Activated CD8-positive, alpha-beta memory T cell treated with anti-CD3 and anti-CD28 coated beads, Interleukin-2, amount 50 U/mL, for 24 hours (primary cell): Measurements from ENCODE around the gene PDE2A.

ENCODE experiments used
- DNase-seq: peaks from one replicate; pipeline ENCODE4 v3.0.0-alpha.2; 2020; ENCODE audit errors: extremely low read depth

Gene PDE2A

GRCh38 chr11:72589802-72590761, 84.1 kb downstream of the PDE2A start:
- DNase-seq, result no peak

GRCh38 chr11:72588421-72589410, 85.5 kb downstream of the PDE2A start:
- no peak for DNase-seq

DNA sequence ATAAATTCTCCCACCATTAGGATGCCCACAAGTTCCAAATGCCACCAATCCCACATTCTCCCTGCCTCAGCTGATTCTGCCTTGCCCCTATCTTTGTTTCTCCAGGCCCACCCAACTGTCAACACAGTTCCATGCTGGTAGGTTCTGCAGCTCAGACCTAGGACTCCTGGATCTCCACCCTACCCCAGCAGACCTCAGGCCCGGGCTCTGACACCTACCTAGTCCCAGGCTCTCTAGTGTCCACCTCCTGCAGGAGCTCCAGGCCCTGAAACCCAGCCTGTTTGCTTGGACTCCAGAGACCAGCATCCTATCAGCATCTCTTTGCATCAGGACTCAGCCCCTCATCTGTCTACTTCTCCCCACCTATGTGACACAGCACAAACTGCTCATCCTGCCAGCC, 86.5 kb downstream of the PDE2A start:
- DNase-seq, result no peak

GRCh38 chr11:72586321-72587090, 87.7 kb downstream of the PDE2A start:
- DNase-seq, result no peak

DNA sequence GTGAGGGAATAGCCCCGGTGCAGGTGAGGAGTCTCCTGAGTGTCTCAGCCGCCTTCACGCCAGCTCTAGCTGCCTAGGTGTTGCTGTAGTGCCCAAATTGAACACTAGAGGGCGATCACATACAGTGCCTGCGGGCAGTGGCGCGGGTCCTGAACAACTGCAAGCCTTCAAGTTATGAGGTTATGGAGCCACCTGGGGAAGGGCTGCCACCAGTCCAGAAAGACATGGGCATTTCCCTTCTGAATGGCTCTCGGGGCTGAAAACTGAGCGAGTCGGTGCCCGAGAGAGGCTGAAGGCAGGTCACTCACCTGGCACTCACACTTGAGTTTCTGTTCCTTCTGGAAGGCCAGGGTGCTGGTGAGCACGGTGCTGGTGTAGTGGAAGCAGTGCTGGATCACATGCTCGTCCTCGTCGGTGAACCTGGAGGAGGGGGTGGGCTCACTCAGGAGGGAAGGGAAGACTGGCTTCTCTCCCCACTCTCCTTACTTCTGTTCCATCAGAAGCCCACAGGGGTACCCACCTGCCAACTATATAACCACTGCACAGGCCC, 88.4 kb downstream of the PDE2A start:
- no peak for DNase-seq

DNA sequence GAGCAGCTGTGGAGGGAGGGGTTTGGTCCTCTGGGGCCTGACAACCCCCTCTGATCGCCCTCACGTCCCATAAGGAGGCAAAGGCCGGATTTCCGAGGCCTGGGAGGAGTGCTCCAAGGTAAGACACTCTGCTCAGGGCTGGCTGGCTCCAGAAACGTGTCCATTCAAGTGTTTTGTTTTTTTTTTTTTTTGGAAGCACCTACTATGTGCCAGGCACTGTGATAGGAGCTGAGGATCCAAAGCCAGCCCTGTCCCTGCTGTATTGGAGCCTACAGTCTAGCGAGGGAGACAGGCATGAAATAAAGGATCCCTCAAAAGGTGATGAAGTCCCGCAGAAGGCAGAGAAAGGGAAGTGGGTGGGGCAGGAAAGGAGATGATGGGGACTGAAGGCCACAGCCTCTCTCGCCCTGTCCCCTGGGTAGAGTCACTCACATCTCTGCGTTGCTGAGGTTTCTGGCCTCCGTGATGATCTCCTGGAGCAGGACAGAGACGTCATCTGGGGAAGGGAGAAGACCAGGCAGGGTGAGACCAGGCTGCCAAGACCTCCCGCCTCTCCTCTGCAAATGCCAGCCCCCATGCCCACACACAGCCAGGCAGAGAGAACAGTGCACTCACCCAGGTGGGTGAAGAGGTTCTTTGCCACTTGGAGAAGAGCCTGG, 89.2 kb downstream of the PDE2A start:
- DNase-seq, result no peak

DNA sequence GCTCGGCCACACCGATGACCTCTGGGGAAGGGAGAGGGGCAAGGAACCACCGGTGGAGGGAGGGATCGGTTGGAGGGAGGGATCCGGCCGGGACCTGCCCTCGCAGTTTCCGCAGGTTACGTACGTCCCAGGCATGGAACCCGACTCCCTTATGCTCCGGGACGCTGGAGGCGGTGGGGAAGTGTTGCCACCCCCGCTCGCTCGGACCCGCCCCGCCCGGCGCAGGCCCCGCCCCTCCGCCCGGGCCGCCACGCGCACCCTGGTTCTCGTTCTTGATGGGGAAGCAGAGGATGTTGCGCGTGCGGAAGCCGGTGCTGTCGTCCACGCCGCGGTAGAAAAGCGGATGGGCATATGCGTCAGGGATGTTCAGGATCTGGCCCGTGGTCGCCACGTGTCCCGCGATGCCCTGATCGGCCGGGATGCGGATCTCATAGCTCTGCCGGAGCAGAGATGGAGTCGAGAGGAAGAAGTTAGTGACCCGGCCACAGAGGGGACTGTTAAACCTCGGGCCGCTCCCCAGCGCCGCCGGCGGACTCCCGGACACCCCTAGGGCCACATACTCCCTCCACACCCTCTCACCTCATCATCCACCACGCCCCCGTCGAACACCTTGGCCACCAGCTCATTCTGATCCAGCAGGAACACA, 89.8 kb downstream of the PDE2A start:
- no peak for DNase-seq

GRCh38 chr11:72583616-72584292, 90.5 kb downstream of the PDE2A start:
- DNase-seq, result no peak

- no peak for DNase-seq
Observed at GRCh38 chr11:72583177-72583553, 91.1 kb downstream of the PDE2A start.

- DNase-seq, result no peak
Observed at GRCh38 chr11:72582206-72583176, 91.7 kb downstream of the PDE2A start.

- no peak for DNase-seq
Observed at GRCh38 chr11:72581067-72581466, 93.2 kb downstream of the PDE2A start.

- no peak for DNase-seq
Observed at GRCh38 chr11:72580642-72580950, 93.6 kb downstream of the PDE2A start.

DNA sequence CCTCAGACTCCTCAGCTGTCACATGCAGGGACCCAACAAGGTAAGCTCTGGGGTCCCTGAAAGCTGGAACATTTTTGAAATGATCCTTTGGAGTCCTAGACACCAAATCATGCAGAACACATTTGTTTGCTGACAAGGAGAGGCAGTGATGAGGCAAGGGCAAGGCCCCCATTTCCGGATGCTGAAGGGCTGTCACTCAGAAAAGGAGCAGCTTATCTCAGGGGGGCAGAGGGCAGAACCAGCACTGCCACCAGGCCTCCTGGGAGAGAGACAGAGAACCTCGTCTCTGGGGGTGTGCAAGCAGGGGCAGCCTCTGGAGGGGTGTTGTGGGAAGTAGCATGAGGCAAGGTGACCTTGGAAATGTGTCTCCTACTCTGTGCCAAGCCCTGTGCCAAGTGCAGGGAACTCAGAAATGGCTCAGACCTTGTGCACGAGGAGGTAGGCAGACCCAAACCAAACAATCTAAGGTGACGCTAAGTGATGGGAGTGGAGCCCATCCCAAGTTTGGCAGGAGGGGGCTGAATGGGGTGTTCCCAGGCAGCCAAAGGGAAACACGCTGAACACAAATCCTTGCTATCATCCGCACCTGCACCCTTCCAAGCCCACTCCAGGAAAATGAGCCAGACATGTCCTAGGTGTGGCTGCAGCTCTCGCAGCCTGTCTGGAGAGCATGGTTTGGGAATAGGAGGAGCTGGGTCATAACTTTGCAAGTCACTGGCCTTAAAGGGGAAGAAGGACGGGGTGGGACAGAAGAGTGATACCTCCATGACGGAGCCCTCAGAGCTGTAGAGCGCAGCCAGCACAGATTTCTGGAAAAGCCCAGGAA, 94.2 kb downstream of the PDE2A start:
- DNase-seq, result no peak

GRCh38 chr11:72578991-72579815, 95.0 kb downstream of the PDE2A start:
- DNase-seq, result no peak

GRCh38 chr11:72578566-72578965, 95.7 kb downstream of the PDE2A start:
- no peak for DNase-seq

DNA sequence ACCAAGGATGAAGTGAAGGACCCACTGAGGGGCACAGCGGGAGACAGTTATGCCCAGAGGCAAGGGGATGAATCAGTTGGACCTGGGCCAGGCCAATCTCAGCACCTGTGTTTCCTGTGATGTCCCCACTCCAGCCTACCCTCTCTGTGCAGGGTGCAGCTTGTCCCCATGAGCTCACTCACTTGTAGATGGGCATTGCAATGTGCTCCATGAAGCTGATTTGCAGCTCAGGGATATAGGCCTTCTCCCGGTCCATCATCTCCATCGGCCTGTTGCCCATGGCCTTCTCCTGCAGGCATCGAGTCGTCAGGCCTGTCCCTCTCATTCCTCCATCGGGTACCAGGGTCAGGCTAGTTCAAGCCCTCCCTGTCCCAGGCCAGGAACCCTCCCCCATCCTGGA, 96.2 kb downstream of the PDE2A start:
- no peak for DNase-seq

DNA sequence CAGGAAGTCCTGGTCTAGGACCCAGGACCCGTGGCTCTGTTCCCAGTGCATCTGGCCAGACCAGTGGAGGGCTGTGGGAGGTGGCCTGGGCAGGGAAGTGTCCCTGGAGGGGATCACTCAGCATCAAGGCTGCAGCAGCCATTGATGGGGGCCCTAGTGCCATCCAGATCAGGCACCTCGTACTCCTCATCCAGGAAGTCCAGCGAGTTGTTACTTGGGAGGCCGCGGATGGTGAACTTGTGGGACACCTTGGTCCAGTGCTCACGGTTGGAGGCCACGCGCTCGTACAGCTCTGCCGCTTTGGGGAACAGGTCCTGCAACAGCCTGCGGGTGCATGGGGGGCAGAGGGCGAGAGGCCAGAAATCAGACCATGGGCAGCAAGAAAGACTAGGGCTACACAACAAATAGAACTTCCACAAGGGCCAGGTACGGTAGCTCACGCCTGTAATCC, 96.9 kb downstream of the PDE2A start:
- no peak for DNase-seq
